ENCODE measurements around the gene BMP3.

BMP3 gene

GRCh38 chr4:81031796-81032551, 1.5 kb downstream of the BMP3 start:
- no peak overlapping the region for H3K27ac ChIP-seq
- TF ChIP-seq, protein P1, sequence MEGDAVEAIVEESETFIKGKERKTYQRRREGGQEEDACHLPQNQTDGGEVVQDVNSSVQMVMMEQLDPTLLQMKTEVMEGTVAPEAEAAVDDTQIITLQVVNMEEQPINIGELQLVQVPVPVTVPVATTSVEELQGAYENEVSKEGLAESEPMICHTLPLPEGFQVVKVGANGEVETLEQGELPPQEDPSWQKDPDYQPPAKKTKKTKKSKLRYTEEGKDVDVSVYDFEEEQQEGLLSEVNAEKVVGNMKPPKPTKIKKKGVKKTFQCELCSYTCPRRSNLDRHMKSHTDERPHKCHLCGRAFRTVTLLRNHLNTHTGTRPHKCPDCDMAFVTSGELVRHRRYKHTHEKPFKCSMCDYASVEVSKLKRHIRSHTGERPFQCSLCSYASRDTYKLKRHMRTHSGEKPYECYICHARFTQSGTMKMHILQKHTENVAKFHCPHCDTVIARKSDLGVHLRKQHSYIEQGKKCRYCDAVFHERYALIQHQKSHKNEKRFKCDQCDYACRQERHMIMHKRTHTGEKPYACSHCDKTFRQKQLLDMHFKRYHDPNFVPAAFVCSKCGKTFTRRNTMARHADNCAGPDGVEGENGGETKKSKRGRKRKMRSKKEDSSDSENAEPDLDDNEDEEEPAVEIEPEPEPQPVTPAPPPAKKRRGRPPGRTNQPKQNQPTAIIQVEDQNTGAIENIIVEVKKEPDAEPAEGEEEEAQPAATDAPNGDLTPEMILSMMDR (conservative IDR thresholded peaks at IDR 0.05), result no peak

- H3K27ac ChIP-seq, result no peak overlapping the region
- TF ChIP-seq, protein P1 (conservative IDR thresholded peaks at IDR 0.05), result no peak
Observed at GRCh38 chr4:81032771-81033684, 2.5 kb downstream of the BMP3 start.

- TF ChIP-seq, protein P1 (conservative IDR thresholded peaks at IDR 0.05), result no peak
- no peak overlapping the region for H3K27ac ChIP-seq
Observed at GRCh38 chr4:81038636-81039350, 8.3 kb downstream of the BMP3 start.

DNA sequence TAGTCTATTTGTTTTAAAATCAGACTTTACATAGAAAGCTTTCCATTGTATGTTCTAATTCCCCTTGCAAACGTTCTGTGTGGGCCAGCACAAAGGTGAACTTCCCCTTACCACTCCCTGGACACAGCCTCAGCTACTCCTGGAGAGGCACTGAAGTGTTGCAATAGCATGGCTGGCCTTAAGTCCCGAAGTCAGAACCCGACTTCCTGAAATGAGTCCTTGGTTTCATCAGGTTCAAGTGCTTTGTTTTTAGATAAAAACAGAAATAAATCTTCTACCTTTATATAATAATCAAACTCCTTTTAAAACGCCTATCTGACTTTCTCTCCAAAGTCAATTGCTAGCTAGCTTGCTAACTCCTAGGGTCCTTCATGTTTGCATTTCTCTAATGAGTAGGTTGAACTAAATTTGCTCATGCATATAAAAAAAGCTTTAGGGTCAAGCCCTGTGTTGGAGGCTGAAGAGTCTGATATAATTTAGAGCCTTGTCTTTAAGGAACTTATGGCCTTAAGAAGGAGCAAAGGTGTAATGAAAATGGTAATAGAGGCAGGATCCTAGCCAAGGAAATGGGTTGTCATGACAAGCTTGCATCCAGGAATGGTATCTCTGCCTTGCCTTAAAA, 9.0 kb downstream of the BMP3 start:
- TF ChIP-seq, protein P1 (conservative IDR thresholded peaks at IDR 0.05), result no peak
- H3K27ac ChIP-seq, result no peak overlapping the region

GRCh38 chr4:81040012-81040659, 9.6 kb downstream of the BMP3 start:
- TF ChIP-seq, protein P1 (conservative IDR thresholded peaks at IDR 0.05), result peak; percentile 90
- no peak overlapping the region for H3K27ac ChIP-seq

- H3K27ac ChIP-seq, result no peak overlapping the region
- TF ChIP-seq, protein P1 (conservative IDR thresholded peaks at IDR 0.05), result no peak
Observed at GRCh38 chr4:81042578-81043365, 12.3 kb downstream of the BMP3 start.

Measured in VCaP (cell line).